GM12872 (cell line): ENCODE measurements around the gene PTPRT.

ENCODE experiments used
- CTCF ChIP-seq: IDR thresholded peaks from 3 replicates; pipeline ENCODE4 v1.5.1; 2011; ENCODE audit warnings: low read depth, mild to moderate bottlenecking, low read length, moderate library complexity; ENCODE audit not compliant: insufficient read depth

Gene PTPRT

GRCh38 chr20:42955713-42956112 is 234.0 kb downstream of the PTPRT start:
- no peak for TF ChIP-seq CTCF

GRCh38 chr20:42954951-42955350 is 234.8 kb downstream of the PTPRT start:
- TF ChIP-seq CTCF: no peak

GRCh38 chr20:42949950-42950349 is 239.8 kb downstream of the PTPRT start:
- no peak for TF ChIP-seq CTCF

- TF ChIP-seq CTCF: no peak
Measured at GRCh38 chr20:42945234-42945994, 244.3 kb downstream of the PTPRT start.

GRCh38 chr20:42941629-42942028 is 248.1 kb downstream of the PTPRT start:
- no peak for TF ChIP-seq CTCF

- no peak for TF ChIP-seq CTCF
Measured at GRCh38 chr20:42938441-42939205, 251.1 kb downstream of the PTPRT start.

GRCh38 chr20:42936482-42936881 is 253.2 kb downstream of the PTPRT start:
- TF ChIP-seq CTCF: no peak
